HG02588 (cell line): ENCODE measurements around the gene BAG3.
A peak's percentile ranks its signal among the peaks of the same experiment; 100 is the strongest.
"Not testable (repeated sequence)": the region's sequence is repeated elsewhere in the genome, so short reads cannot be mapped to it uniquely, and the experiment has no call there.

Source experiments
- ATAC-seq: cut with Tn5 transposase; IDR thresholded peaks from one replicate; pipeline ENCODE4 v1.9.1; 2021; ENCODE audit warnings: mild to moderate bottlenecking, moderate library complexity; ENCODE audit not compliant: unreplicated experiment

Gene BAG3

GRCh38 chr10:119689016-119689580 is 37.9 kb downstream of the BAG3 start:
- ATAC-seq = no peak

GRCh38 chr10:119691726-119692125 is 40.5 kb downstream of the BAG3 start:
- ATAC-seq = no peak

- ATAC-seq = peak; percentile 53
Measured at GRCh38 chr10:119693262-119693957, 42.2 kb downstream of the BAG3 start.

GRCh38 chr10:119694608-119695007 is 43.4 kb downstream of the BAG3 start:
- no peak for ATAC-seq

- peak; percentile 47 for ATAC-seq
Measured at GRCh38 chr10:119700321-119700954, 49.3 kb downstream of the BAG3 start.

- no peak for ATAC-seq
Measured at GRCh38 chr10:119701861-119702260, 50.7 kb downstream of the BAG3 start.

- no peak for ATAC-seq
Measured at GRCh38 chr10:119702583-119702982, 51.4 kb downstream of the BAG3 start.

- ATAC-seq = no peak
Measured at GRCh38 chr10:119703903-119704508, 52.8 kb downstream of the BAG3 start.

- ATAC-seq = peak; percentile 36
Measured at GRCh38 chr10:119705434-119705831, 54.3 kb downstream of the BAG3 start.

- no peak for ATAC-seq
Measured at GRCh38 chr10:119706521-119707278, 55.5 kb downstream of the BAG3 start.

GRCh38 chr10:119707331-119707730 is 56.2 kb downstream of the BAG3 start:
- not testable (repeated sequence) for ATAC-seq

- ATAC-seq = not testable (repeated sequence)
Measured at GRCh38 chr10:119710935-119711334, 59.8 kb downstream of the BAG3 start.

- no peak for ATAC-seq
Measured at GRCh38 chr10:119713744-119714483, 62.7 kb downstream of the BAG3 start.

GRCh38 chr10:119714484-119714816 is 63.3 kb downstream of the BAG3 start:
- ATAC-seq = no peak

- ATAC-seq = no peak
Measured at GRCh38 chr10:119715628-119716505, 64.7 kb downstream of the BAG3 start.

- no peak for ATAC-seq
Measured at GRCh38 chr10:119723161-119723560, 72.0 kb downstream of the BAG3 start.

- ATAC-seq = no peak
Measured at GRCh38 chr10:119723624-119724023, 72.4 kb downstream of the BAG3 start.

GRCh38 chr10:119724593-119725516 is 73.7 kb downstream of the BAG3 start:
- peak; percentile 8 for ATAC-seq

- no peak for ATAC-seq
Measured at GRCh38 chr10:119725517-119725827, 74.3 kb downstream of the BAG3 start.
